Choroid plexus epithelial cell (primary cell): ENCODE data around the gene EBI3.
"Not testable (repeated sequence)": the region's sequence is repeated elsewhere in the genome, so short reads cannot be mapped to it uniquely, and the experiment has no call there.

Source experiments
- DNase-seq: peaks from one replicate; pipeline ENCODE4 v3.0.0-alpha.2; 2010; ENCODE audit warnings: low read depth
- H3K4me3 ChIP-seq: 2 replicates; pipeline ENCODE4 v1.5.1; 2011; ENCODE audit warnings: low read depth, mild to moderate bottlenecking, control low read depth, low read length, moderate library complexity
- TF ChIP-seq, protein P1 (sequence below): conservative IDR thresholded peaks from 2 replicates; pipeline ENCODE4 v1.5.1; 2011; ENCODE audit warnings: low read depth, mild to moderate bottlenecking, control low read depth, inconsistent platforms, low read length, moderate library complexity

The EBI3 gene

DNA sequence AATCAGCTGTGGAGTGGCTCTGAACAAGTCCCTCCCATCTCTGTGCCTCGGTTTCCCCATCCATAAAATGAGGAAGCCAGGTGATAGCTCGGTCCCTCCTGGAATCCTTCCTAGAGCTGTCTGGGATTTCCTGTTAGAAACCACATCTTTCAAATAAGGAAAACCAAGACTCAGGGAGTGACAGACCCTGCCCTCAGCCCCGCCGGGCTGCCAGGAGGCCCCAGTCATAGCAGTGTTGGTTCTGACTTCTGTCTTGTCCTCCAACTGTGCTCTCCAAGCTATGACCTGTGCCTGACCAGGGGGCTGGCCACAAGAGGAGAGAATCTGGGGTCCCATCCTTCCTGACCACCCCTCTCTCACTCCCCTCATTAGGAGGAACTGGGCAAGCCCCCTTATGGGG is 48.7 kb downstream of the EBI3 start:
- no peak overlapping the region for H3K4me3 ChIP-seq
- DNase-seq: no peak
- TF ChIP-seq, protein P1, sequence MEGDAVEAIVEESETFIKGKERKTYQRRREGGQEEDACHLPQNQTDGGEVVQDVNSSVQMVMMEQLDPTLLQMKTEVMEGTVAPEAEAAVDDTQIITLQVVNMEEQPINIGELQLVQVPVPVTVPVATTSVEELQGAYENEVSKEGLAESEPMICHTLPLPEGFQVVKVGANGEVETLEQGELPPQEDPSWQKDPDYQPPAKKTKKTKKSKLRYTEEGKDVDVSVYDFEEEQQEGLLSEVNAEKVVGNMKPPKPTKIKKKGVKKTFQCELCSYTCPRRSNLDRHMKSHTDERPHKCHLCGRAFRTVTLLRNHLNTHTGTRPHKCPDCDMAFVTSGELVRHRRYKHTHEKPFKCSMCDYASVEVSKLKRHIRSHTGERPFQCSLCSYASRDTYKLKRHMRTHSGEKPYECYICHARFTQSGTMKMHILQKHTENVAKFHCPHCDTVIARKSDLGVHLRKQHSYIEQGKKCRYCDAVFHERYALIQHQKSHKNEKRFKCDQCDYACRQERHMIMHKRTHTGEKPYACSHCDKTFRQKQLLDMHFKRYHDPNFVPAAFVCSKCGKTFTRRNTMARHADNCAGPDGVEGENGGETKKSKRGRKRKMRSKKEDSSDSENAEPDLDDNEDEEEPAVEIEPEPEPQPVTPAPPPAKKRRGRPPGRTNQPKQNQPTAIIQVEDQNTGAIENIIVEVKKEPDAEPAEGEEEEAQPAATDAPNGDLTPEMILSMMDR: no peak

DNA sequence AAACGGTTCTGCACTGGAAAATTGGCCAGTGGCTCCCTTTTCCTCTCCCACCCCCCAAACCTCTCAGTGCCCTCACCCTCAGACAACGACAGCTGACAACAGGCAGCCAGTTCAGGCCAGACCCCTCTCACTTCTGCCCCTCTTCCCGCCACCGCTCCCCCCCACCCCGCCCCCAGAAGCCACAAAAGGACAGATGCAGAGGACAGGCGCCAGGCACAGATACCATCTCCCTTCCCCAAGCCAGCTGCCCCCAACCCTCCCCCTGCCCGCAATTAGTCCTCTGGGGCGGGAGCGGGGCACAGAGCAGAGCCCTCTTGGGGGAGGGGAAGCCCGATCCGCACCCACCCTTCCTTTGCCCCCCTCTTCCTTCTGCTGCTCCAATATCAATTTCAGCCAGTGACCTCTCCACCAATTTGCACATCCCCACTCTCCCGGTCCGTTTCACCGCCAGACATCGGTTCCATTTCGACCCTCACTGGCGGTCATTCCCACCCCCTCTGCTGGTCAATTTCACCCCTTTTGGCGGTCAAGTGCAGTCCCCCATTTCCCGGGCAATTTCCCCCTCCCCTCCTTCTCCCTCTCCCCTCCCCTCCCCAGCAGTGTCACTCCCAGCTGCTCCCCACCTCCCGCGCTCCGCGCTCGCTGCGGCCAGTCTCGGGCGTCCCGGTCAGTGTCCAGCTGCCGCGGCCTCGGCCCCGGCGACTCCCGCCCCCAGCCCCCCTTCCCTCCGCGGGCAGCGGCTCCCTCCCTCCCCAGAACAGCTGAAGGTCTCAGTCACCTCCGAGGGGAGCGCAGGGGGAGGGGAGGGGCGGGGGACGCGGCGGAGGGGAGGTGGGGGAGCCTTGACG is 49.3 kb downstream of the EBI3 start, which contains the start of gene SHD:
Gene SHD (plus strand): TSS at position 848 of the 848 bp plus-strand sequence. CDS start 798 bp downstream, outside the sequence.
- no peak for DNase-seq
- TF ChIP-seq, protein P1: no peak
- no peak within 1 kb of the TSS for H3K4me3 ChIP-seq

DNA sequence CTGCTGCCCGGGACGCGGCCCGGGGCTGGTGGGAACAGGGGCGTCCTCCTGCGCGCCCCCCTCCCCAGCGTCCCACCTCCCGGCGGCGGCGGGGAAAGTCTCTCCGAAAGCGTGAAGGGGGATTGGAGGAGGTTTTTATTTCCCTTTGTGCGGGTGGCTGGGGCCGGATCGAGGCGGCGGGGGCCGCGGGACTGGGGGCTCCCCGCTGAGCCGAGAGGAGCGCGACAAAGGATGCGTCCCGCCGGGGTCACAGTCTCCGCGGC is 49.9 kb downstream of the EBI3 start:
- no peak overlapping the region for H3K4me3 ChIP-seq
- DNase-seq: no peak
- TF ChIP-seq, protein P1: no peak

DNA sequence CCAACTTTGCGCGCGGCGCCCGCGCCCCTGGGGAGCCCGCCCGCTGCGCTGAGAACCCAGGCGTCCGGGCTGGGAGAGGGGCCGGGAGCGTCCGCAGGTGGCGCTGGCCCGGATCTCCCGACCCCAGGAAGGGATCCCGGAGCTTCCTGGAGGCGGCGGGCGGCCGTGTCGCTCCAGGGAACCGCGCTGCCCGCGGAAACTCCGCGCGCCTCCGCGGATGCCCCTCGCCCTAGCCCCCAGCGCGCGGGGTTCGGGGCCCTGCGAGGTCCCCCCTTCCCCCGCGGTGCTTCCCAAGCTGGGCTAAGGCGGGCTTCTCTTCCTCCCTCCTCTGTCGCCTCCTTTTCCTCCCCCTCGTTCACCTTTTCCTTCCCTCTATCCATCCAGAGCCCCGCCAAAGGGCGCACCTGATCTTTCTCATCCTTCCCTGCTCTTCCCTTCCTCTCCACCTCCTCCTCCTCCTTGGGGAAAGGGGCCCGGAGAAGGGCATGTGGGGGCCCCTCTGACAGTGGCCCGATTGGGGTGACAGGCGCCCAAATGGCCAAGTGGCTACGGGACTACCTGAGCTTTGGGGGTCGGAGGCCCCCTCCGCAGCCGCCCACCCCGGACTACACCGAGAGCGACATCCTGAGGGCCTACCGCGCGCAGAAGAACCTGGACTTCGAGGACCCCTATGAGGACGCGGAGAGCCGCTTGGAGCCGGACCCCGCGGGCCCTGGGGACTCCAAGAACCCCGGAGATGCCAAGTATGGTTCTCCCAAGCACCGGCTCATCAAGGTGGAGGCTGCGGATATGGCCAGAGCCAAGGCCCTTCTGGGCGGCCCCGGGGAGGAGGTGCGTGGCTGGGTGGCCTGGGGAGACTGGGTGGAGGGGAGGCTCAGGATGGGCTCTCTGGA is 50.5 kb downstream of the EBI3 start:
- DNase-seq: no peak
- no peak overlapping the region for H3K4me3 ChIP-seq
- TF ChIP-seq, protein P1: no peak

DNA sequence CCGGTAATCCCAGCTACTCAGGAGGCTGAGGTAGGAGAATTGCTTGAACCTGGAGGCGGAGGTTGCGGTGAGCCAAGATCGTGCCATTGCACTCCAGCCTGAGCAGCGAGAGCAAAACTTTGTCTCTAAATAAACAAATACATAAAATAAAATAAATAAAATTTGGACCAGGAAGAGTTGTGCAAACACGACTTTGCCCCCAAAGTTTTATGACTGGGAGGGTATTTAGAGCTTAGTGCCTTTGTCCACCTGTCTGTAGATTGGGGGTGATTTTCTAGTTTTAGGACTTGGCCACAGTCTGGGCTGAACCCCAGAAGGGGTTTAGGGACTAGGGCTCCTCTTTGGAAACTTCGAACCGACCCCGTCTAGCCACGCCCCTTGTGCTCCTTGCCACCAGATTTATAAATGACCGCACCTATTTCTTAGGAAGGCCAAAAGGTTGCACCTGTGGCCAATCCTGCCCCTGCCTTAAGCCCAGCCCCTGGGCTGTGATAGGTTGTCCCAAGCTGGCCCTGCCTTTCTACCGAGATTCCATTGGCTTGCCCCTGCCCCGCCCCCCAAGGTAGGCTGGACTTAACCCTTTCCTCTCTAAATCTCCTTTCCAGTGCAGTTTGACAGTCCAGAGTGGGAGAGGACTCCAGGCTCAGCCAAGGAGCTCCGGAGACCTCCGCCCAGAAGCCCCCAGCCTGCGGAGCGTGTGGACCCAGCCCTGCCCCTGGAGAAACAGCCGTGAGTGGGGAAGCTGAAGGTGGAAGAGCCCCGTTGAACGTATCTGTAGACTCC is 55.0 kb downstream of the EBI3 start:
- H3K4me3 ChIP-seq: no peak overlapping the region
- TF ChIP-seq, protein P1: no peak
- peak; percentile 19 for DNase-seq

DNA sequence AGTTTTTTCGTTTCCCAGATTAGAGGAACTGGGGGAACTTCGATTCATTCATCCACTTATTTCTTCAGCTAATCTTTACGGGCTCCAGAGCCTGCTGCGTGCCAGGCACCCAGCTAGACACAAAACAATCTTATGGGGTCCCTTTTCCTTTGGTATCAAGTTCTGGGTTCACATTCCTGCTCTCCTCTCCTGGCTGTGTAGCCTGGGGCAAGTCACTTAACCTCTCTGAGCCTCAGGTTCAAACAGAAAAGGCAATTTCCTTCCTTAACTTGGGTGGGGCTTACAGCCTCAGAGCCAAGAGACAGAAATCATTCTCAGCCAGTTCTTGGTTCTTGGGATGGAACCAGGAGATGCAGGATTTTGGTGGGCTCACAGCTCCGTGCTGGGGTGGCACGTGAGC is 55.7 kb downstream of the EBI3 start:
- no peak overlapping the region for H3K4me3 ChIP-seq
- TF ChIP-seq, protein P1: no peak
- no peak for DNase-seq

DNA sequence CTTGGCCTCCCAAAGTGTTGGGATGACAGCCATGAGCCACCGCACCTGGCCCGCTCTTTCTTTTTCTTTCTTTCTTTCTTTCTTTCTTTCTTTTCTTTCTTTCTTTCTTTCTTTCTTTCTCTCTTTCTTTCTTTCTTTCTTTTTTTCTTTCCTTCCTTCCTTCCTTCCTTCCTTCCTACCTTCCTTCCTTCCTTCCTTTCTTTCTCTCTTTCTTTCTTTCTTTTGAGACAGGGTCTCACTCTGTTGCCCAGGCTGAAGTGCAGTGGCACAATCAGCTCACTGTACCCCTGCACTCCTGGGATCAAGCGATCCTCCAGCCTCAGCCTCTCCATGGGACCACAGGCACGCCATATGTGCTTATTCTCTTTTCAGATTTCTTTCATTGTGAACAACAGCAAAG is 56.8 kb downstream of the EBI3 start:
- H3K4me3 ChIP-seq, DNase-seq: not testable (repeated sequence)
